Naive thymus-derived CD4-positive, alpha-beta T cell (primary cell): ENCODE measurements around the gene POLR2L. TPM values are rescaled to one million over a fixed set of nuclear protein-coding genes. Genes with fewer than 3 reads are reported as not detected.
A peak's percentile ranks its signal among the peaks of the same experiment; 100 is the strongest.

ENCODE experiments used
- ATAC-seq: fragments of 150-1000 bp; cut with Tn5 transposase; 2 replicates; pipeline ENCODE4 v1.10.0; 2021; ENCODE audit warnings: mild to moderate bottlenecking, moderate library complexity
- CTCF ChIA-PET: fragments of 350-600 bp; sonication (Branson Sonifier 250); formaldehyde crosslinking; loops from one replicate; lab custom pipeline; 2021; ENCODE audit warnings: antibody characterized with exemption; lab: Charles Lee
- POLR2A ChIA-PET: fragments of 350-600 bp; sonication (Branson Sonifier 250); formaldehyde crosslinking; loops from one replicate; lab custom pipeline; 2021; ENCODE audit warnings: antibody characterized with exemption, inconsistent platforms; lab: Charles Lee
- DNase-seq, 9 donors: peaks; one replicate each; pipeline versions ENCODE4 v3.0.0 to v3.0.0-alpha.2; 2020 to 2022; ENCODE audit warnings: mixed read lengths in 1 of 9
- H3K27ac ChIP-seq: one replicate; pipeline ENCODE4 v1.7.0; 2013; ENCODE audit warnings: mild to moderate bottlenecking, low read depth, low read length, moderate library complexity
- H3K27me3 ChIP-seq, 2 donors: one replicate each; pipeline ENCODE4 v1.7.0; 2013; ENCODE audit warnings: low read length in 2 of 2, mild to moderate bottlenecking in 2 of 2, moderate library complexity in 2 of 2; ENCODE audit not compliant: control insufficient read depth in 2 of 2, insufficient read depth in 2 of 2
- H3K36me3 ChIP-seq, 3 experiments: 1 replicate in 2 of 3; 2 replicates in 1 of 3; pipeline ENCODE4 v1.7.0; 2013; ENCODE audit warnings: low read length in 3 of 3, mild to moderate bottlenecking in 3 of 3, moderate library complexity in 1 of 3; ENCODE audit not compliant: insufficient read depth in 3 of 3, control insufficient read depth in 2 of 3
- H3K4me1 ChIP-seq, 2 donors: one replicate each; pipeline ENCODE4 v1.7.0; 2013; ENCODE audit warnings: low read length in 2 of 2, mild to moderate bottlenecking in 2 of 2, moderate library complexity in 1 of 2; ENCODE audit not compliant: control insufficient read depth in 2 of 2, insufficient read depth in 2 of 2
- H3K4me3 ChIP-seq: 2 replicates; pipeline ENCODE4 v1.7.0; 2013; ENCODE audit warnings: mild to moderate bottlenecking, low read length
- H3K9me3 ChIP-seq, 3 experiments: 1 replicate in 2 of 3; 2 replicates in 1 of 3; pipeline ENCODE4 v1.7.0; 2013; ENCODE audit warnings: low read length in 3 of 3; ENCODE audit not compliant: control insufficient read depth in 2 of 3
- H3K27ac Mint-ChIP-seq, 9 donors: one replicate each; pipeline ENCODE4 v1.8.0; 2020 to 2022; ENCODE audit warnings: mixed read lengths in 9 of 9, mild to moderate bottlenecking in 8 of 9, moderate library complexity in 5 of 9, inconsistent platforms in 2 of 9
- H3K27me3 Mint-ChIP-seq, 5 donors: one replicate each; pipeline ENCODE4 v1.8.0; 2021 to 2022; ENCODE audit warnings: mixed read lengths in 5 of 5, mild to moderate bottlenecking in 1 of 5
- H3K36me3 Mint-ChIP-seq, 5 donors: one replicate each; pipeline ENCODE4 v1.8.0; 2020 to 2022; ENCODE audit warnings: mixed read lengths in 5 of 5, mild to moderate bottlenecking in 3 of 5, inconsistent platforms in 1 of 5
- H3K4me1 Mint-ChIP-seq, 7 donors: one replicate each; pipeline ENCODE4 v1.8.0; 2020 to 2022; ENCODE audit warnings: mixed read lengths in 7 of 7, mild to moderate bottlenecking in 3 of 7, inconsistent platforms in 1 of 7
- H3K4me3 Mint-ChIP-seq, 10 donors: one replicate each; pipeline ENCODE4 v1.8.0; 2020 to 2022; ENCODE audit warnings: mild to moderate bottlenecking in 10 of 10, mixed read lengths in 10 of 10, moderate library complexity in 6 of 10, inconsistent platforms in 2 of 10
- H3K9me3 Mint-ChIP-seq, 11 donors: one replicate each; pipeline ENCODE4 v1.8.0; 2020 to 2022; ENCODE audit warnings: mixed read lengths in 11 of 11, mild to moderate bottlenecking in 4 of 11, inconsistent platforms in 1 of 11, moderate library complexity in 1 of 11
- intact Hi-C, 2 donors: fragments of 100-400 bp; cut with micrococcal nuclease; formaldehyde crosslinking; loops; one replicate each; pipeline ENCODE4 v1.15.1; 2023
- polyA plus RNA-seq, 2 donors: library from polyadenylated mRNA; unstranded; fragments of 300-500 nt; fragmentation: Illumina TruSeq; gene quantifications; one replicate each; pipeline ENCODE4 v1.2.3, GENCODE V29; 2021
- total RNA-seq, 6 experiments: library from RNA in 5 of 6; stranded (reverse) in 5 of 6; gene quantifications; 1 replicate in 5 of 6; 2 replicates in 1 of 6; pipeline ENCODE4 v1.2.3 and lab custom pipeline; 2021 to 2026

Gene POLR2L
- total and polyA plus RNA-seq, 7 experiments from 2014 or later = 31.2 to 93.3 (median 49.1) TPM

- H3K9me3 Mint-ChIP-seq = no peaks in the 10 kb centered on the region
- H3K36me3 Mint-ChIP-seq = no peaks in the 10 kb centered on the region
- peaks cover 0 to 13% (median 0%) of the 10 kb centered on the region in 7 donors for H3K4me1 Mint-ChIP-seq
- H3K9me3 ChIP-seq = no peaks in the 10 kb centered on the region
- H3K36me3 ChIP-seq = no peaks in the 10 kb centered on the region
- H3K4me1 ChIP-seq = no peaks in the 10 kb centered on the region
- ChIA-PET POLR2A (no interaction called here), CTCF (no interaction called here)
- no peak overlapping the region for H3K4me3 ChIP-seq
- H3K4me3 Mint-ChIP-seq = no peak overlapping the region
- intact Hi-C loops = no loop called here
- ATAC-seq (no peak), DNase-seq (no peak)
- no peaks in the 10 kb centered on the region for H3K27me3 ChIP-seq
- peak overlapping the region in 1 of 9 donors; percentile 21 for H3K27ac Mint-ChIP-seq
- H3K27me3 Mint-ChIP-seq = no peaks in the 10 kb centered on the region
- no peak overlapping the region for H3K27ac ChIP-seq
Measured at GRCh38 chr11:861105-861479, 18.8 kb upstream of the POLR2L start.

GRCh38 chr11:860234-861104, 18.1 kb upstream of the POLR2L start:
- H3K27ac ChIP-seq = no peak overlapping the region
- Mint-ChIP-seq H3K27me3 (no peaks in the 10 kb centered on the region), H3K36me3 (no peaks in the 10 kb centered on the region), H3K4me1 (peaks cover 0 to 13% (median 0%) of the 10 kb centered on the region in 7 donors), H3K27ac (peak overlapping the region in 1 of 9 donors; percentile 21), H3K9me3 (no peaks in the 10 kb centered on the region), H3K4me3 (no peak overlapping the region)
- ChIA-PET POLR2A (interaction anchor here (0.7 kb wide), 1 partner anchor 17 kb away, joined by 3 read pairs; the partner anchor contains the start of gene TSPAN4), CTCF (no interaction called here)
- H3K4me1 ChIP-seq = no peaks in the 10 kb centered on the region
- H3K9me3 ChIP-seq = no peaks in the 10 kb centered on the region
- DNase-seq (no peak), ATAC-seq (no peak)
- intact Hi-C loops = no loop called here
- no peaks in the 10 kb centered on the region for H3K27me3 ChIP-seq
- no peaks in the 10 kb centered on the region for H3K36me3 ChIP-seq
- no peak overlapping the region for H3K4me3 ChIP-seq

GRCh38 chr11:859394-860131, 17.2 kb upstream of the POLR2L start:
- Mint-ChIP-seq H3K4me3 (no peak overlapping the region), H3K36me3 (no peaks in the 10 kb centered on the region), H3K4me1 (peaks cover 0 to 13% (median 0%) of the 10 kb centered on the region in 7 donors), H3K27ac (no peak overlapping the region), H3K27me3 (no peaks in the 10 kb centered on the region), H3K9me3 (no peaks in the 10 kb centered on the region)
- Histone ChIP-seq H3K27ac (no peak overlapping the region), H3K4me1 (no peaks in the 10 kb centered on the region), H3K36me3 (no peaks in the 10 kb centered on the region), H3K27me3 (no peaks in the 10 kb centered on the region), H3K4me3 (no peak overlapping the region), H3K9me3 (no peaks in the 10 kb centered on the region)
- no peak for DNase-seq
- intact Hi-C loops = no loop called here
- ChIA-PET POLR2A (interaction anchor here (0.5 to 0.7 kb wide), 2 partner anchors 16 to 37 kb away, joined by 3 read pairs; partner anchors contain the start of gene TSPAN4), CTCF (no interaction called here)
- ATAC-seq = no peak

- Mint-ChIP-seq H3K27me3 (no peaks in the 10 kb centered on the region), H3K27ac (no peak overlapping the region), H3K4me1 (peaks cover 0 to 13% (median 0%) of the 10 kb centered on the region in 7 donors), H3K9me3 (no peaks in the 10 kb centered on the region), H3K4me3 (no peak overlapping the region), H3K36me3 (no peaks in the 10 kb centered on the region)
- no peaks in the 10 kb centered on the region for H3K4me1 ChIP-seq
- H3K9me3 ChIP-seq = no peaks in the 10 kb centered on the region
- H3K4me3 ChIP-seq = no peak overlapping the region
- CTCF ChIA-PET = interaction anchor here (0.8 kb wide), 1 partner anchor 10 kb away, joined by 3 read pairs; no protein-coding TSS in a partner anchor
- no peak for ATAC-seq
- no peaks in the 10 kb centered on the region for H3K27me3 ChIP-seq
- no peak for DNase-seq
- intact Hi-C loops = no loop called here
- POLR2A ChIA-PET = interaction anchor here (0.5 kb wide), 1 partner anchor 36 kb away, joined by 3 read pairs; no protein-coding TSS in a partner anchor
- H3K36me3 ChIP-seq = no peaks in the 10 kb centered on the region
- H3K27ac ChIP-seq = no peak overlapping the region
Measured at GRCh38 chr11:858762-859339, 16.5 kb upstream of the POLR2L start.

- Histone ChIP-seq H3K9me3 (no peaks in the 10 kb centered on the region), H3K4me3 (no peak overlapping the region), H3K4me1 (no peaks in the 10 kb centered on the region), H3K27me3 (no peaks in the 10 kb centered on the region), H3K27ac (no peak overlapping the region), H3K36me3 (no peaks in the 10 kb centered on the region)
- intact Hi-C loops = no loop called here
- no peak for ATAC-seq
- no peaks in the 10 kb centered on the region for H3K9me3 Mint-ChIP-seq
- POLR2A ChIA-PET = no interaction called here
- H3K4me3 Mint-ChIP-seq = no peak overlapping the region
- no peak overlapping the region for H3K27ac Mint-ChIP-seq
- H3K36me3 Mint-ChIP-seq = no peaks in the 10 kb centered on the region
- DNase-seq = no peak
- CTCF ChIA-PET = interaction anchor here (0.8 kb wide), 1 partner anchor 10 kb away, joined by 3 read pairs; no protein-coding TSS in a partner anchor
- peaks cover 0 to 13% (median 0%) of the 10 kb centered on the region in 7 donors for H3K4me1 Mint-ChIP-seq
- no peaks in the 10 kb centered on the region for H3K27me3 Mint-ChIP-seq
Measured at GRCh38 chr11:858053-858761, 15.9 kb upstream of the POLR2L start.

GRCh38 chr11:856397-856796, 14.1 kb upstream of the POLR2L start:
- Mint-ChIP-seq H3K4me1 (peaks cover 0 to 9% (median 0%) of the 10 kb centered on the region in 7 donors), H3K27me3 (no peaks in the 10 kb centered on the region), H3K27ac (peak overlapping the region in 1 of 9 donors; percentile 46), H3K36me3 (no peaks in the 10 kb centered on the region), H3K9me3 (no peaks in the 10 kb centered on the region), H3K4me3 (no peak overlapping the region)
- Histone ChIP-seq H3K27me3 (no peaks in the 10 kb centered on the region), H3K36me3 (no peaks in the 10 kb centered on the region), H3K4me1 (no peaks in the 10 kb centered on the region), H3K27ac (no peak overlapping the region), H3K4me3 (no peak overlapping the region), H3K9me3 (no peaks in the 10 kb centered on the region)
- DNase-seq = no peak
- ChIA-PET POLR2A (interaction anchor here (0.5 kb wide), 1 partner anchor 18 kb away, joined by 4 read pairs; no protein-coding TSS in a partner anchor), CTCF (no interaction called here)
- no peak for ATAC-seq
- intact Hi-C loops = no loop called here
